GF-D8 (cell line): ENCODE measurements around the gene SCGB1D2.
"Not testable (repeated sequence)": the region's sequence is repeated elsewhere in the genome, so short reads cannot be mapped to it uniquely, and the experiment has no call there.

Experiments used
- DNase-seq: peaks from one replicate; lab custom pipeline; 2025; lab: John Stamatoyannopoulos, UW

The SCGB1D2 gene

GRCh38 chr11:62242021-62242420 is at the start of gene SCGB1D2:
Gene SCGB1D2, plus strand, starts transcription at chr11:62242239. Its CDS starts 69 bp downstream, at chr11:62242308.
- no peak for DNase-seq

- DNase-seq, result no peak
Measured at GRCh38 chr11:62193952-62194351, 48.1 kb upstream of the SCGB1D2 start.

- not testable (repeated sequence) for DNase-seq
Measured at GRCh38 chr11:62195010-62195409, 47.0 kb upstream of the SCGB1D2 start.

- no peak for DNase-seq
Measured at GRCh38 chr11:62195945-62196344, 46.1 kb upstream of the SCGB1D2 start.

GRCh38 chr11:62197400-62197799 is 44.6 kb upstream of the SCGB1D2 start:
- not testable (repeated sequence) for DNase-seq

- DNase-seq, result no peak
Measured at GRCh38 chr11:62201376-62201775, 40.7 kb upstream of the SCGB1D2 start.

GRCh38 chr11:62202910-62203309 is 39.1 kb upstream of the SCGB1D2 start:
- no peak for DNase-seq

GRCh38 chr11:62204430-62204829 is 37.6 kb upstream of the SCGB1D2 start:
- no peak for DNase-seq

GRCh38 chr11:62205441-62205840 is 36.6 kb upstream of the SCGB1D2 start:
- no peak for DNase-seq

- not testable (repeated sequence) for DNase-seq
Measured at GRCh38 chr11:62206276-62207066, 35.6 kb upstream of the SCGB1D2 start.

GRCh38 chr11:62208785-62209144 is 33.3 kb upstream of the SCGB1D2 start:
- no peak for DNase-seq

GRCh38 chr11:62217191-62217748 is 24.8 kb upstream of the SCGB1D2 start:
- no peak for DNase-seq

GRCh38 chr11:62221498-62221897 is 20.5 kb upstream of the SCGB1D2 start:
- DNase-seq, result no peak

GRCh38 chr11:62223095-62223494 is 18.9 kb upstream of the SCGB1D2 start:
- DNase-seq, result no peak

- DNase-seq, result no peak
Measured at GRCh38 chr11:62233730-62234129, 8.3 kb upstream of the SCGB1D2 start.

GRCh38 chr11:62236187-62236586 is 5.9 kb upstream of the SCGB1D2 start:
- no peak for DNase-seq

- no peak for DNase-seq
Measured at GRCh38 chr11:62237499-62237898, 4.5 kb upstream of the SCGB1D2 start.

- DNase-seq, result no peak
Measured at GRCh38 chr11:62238151-62238550, 3.9 kb upstream of the SCGB1D2 start.

- no peak for DNase-seq
Measured at GRCh38 chr11:62241095-62241494, 944 bp upstream of the SCGB1D2 start.

- no peak for DNase-seq
Measured at GRCh38 chr11:62245271-62245753, 3.3 kb downstream of the SCGB1D2 start.

- DNase-seq, result no peak
Measured at GRCh38 chr11:62251698-62252097, 9.7 kb downstream of the SCGB1D2 start.

- no peak for DNase-seq
Measured at GRCh38 chr11:62253999-62254542, 12.0 kb downstream of the SCGB1D2 start.

- DNase-seq, result no peak
Measured at GRCh38 chr11:62256281-62256680, 14.2 kb downstream of the SCGB1D2 start.
